Neural progenitor cell (in vitro differentiated cells): ENCODE results near the gene ATG9B.

Source experiments
- CTCF ChIP-seq: fragments of 200-600 bp; sonication (generic); IDR thresholded peaks from 2 replicates; pipeline ENCODE4 v1.5.1; 2017; ENCODE audit warnings: antibody characterized with exemption, mild to moderate bottlenecking
- EZH2 ChIP-seq: fragments of 200-600 bp; sonication (generic); IDR thresholded peaks from 2 replicates; pipeline ENCODE4 v1.6.1; 2017; ENCODE audit warnings: antibody characterized with exemption, mild to moderate bottlenecking, moderate library complexity
- EZH2phosphoT487 ChIP-seq: fragments of 200-600 bp; sonication (generic); IDR thresholded peaks from 2 replicates; pipeline ENCODE4 v1.6.1; 2017; ENCODE audit warnings: antibody characterized with exemption

DNA sequence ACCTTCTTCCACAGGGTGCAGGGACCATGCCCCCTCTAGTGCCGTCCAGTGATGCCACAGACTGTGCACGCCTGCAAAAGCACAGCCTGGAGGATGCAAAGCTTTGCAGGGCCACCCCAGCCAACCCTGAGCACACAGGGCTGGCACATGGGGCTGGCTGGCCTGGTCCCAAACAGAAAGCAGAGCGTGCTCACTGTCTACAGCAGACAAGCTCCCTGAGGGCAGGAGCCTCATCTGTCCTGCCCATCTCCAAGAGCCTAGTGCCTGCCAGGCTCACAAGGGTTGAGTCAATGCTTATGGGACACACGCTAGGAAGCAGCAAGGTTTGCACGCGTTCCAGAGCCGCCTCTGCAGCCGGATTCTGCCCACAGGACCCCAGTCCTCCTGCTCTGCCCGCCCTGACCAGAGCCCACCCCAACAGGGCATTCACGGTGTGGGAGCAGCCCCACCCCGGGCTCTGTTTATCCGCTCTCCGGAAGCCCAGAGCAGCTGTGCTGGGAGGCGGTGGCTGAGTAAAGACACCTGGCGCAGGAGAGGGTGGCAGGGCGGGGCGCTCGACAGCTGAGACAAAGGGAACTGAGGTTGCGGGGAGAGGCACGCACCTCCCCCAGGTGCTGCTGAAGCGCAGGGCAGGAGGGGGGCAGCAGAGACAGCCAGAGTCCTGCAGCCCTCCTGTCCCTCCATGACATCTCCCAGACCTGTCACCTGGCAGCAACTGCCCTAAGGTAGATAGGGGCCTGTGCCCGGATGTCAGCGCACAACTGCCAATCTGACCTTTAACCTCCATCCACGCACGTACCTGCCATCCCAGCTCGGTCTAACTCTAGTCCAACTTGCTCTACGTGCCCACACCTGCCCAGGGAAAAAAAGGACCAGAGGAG, 50.5 kb downstream of the ATG9B start:
- no peak for TF ChIP-seq CTCF
- no peak for TF ChIP-seq EZH2
- no peak for TF ChIP-seq EZH2phosphoT487
